HG03097 (cell line): ENCODE results near the gene SCYL2.
"Not testable (repeated sequence)": the region's sequence is repeated elsewhere in the genome, so short reads cannot be mapped to it uniquely, and the experiment has no call there.

Source experiments
- ATAC-seq: cut with Tn5 transposase; IDR thresholded peaks from one replicate; pipeline ENCODE4 v1.9.1; 2021; ENCODE audit not compliant: unreplicated experiment, low FRiP score

SCYL2 gene

DNA sequence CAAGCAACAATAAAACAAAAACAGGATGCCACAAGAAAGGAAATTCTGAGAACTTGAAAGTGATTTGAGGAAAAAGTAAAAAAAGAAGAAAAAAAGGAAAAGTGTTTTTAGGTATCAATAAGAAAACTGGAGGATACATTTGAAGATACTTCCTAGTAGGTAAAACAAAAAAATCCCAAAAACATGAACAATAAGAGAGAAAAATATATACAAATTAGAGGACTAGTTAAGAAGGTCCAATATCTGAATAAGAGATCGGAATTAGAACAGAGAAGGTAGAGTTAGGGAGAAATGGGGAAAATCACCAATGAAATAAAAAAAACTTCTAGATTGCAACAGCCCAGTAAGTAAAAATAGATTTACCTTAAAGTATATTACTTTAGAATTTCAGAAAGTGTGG is 8.8 kb upstream of the SCYL2 start:
- no peak for ATAC-seq

DNA sequence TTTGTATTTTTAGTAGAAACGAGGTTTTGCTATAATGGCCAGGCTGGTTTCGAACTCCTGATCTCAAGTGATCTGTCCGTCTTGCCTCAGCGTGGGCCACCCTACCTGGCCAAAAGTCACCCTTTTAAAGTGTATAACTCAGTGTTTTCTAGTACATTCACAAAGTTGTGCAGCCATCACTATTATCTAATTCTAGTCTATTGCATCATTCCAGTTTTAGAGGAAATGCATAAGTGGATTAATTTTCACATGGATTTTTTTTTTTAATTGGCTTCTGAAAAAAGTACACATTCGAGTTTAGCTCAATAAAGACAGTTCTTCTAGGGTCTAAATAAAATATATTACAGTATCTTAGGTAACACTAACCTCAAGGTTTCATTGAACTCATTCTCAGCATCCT is 3.8 kb upstream of the SCYL2 start:
- no peak for ATAC-seq

DNA sequence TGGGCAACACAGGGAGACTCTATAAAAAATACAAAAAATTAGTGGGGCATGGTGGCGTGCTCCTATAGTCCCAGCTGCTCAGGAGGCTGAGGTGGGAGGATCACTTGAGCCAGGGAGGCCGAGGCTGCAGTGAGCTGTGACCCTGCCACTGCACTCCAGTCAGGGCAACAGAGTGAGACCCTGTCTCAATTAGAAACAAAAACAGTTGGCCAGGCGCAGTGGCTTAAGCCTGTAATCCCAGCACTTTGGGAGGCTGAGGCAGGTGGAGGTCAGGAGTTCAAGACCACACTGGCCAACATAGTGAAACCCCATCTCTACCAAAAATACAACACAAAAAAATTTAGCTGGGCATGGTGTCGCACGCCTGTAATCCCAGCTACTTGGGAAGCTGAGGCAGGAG is 1.9 kb upstream of the SCYL2 start:
- ATAC-seq: not testable (repeated sequence)

DNA sequence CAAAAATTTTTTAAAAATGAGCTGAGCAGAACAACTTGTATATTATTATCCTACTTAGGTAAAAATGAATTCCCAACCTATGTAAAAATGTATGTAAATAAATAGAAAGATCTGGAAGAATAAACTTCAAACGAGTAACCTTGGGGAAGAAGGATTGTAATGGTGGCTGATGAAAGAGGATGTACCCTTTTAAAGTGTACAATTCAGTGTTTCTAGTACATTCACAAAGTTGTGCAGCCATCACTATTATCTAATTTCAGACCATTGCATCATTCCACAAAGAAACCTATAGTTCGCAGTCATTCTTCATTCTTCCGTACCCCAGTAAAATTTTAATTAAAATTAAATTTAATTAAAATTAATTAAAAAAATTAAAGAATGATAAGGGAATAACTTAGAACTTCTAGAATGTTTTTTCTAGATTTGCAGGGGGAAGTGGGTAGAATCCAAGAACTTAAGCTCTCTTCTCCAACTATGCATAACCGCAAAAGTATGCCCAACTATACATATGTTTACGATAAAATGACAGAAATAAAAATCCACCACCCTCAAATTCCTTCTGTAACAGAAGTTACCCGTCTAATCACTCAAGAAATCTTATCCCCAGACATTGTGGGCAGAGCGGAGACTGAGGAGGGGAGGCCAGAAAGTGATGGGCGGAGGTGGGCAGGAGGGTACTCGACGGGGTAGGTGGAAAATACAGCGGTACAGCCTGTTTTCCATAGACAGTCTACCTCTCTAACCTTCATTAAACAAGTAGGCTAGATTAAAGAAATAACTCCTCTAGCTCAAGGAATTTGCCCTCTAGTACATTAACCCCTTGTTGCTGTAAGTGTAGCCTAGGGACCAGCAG is 1.0 kb upstream of the SCYL2 start:
- ATAC-seq: peak; percentile 3

DNA sequence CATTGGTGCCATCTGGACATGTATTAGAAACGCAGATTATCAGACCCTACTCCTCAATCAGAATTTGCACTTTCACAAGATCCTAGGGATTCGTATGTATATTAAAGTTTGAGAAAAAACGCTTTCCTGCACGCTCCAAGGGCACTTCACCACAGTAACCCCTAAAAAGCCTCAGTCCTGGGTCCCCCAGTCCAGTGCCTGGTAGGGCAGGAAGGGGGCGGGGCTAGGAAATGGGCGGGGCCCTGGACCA is 467 bp upstream of the SCYL2 start:
- peak; percentile 80 for ATAC-seq

DNA sequence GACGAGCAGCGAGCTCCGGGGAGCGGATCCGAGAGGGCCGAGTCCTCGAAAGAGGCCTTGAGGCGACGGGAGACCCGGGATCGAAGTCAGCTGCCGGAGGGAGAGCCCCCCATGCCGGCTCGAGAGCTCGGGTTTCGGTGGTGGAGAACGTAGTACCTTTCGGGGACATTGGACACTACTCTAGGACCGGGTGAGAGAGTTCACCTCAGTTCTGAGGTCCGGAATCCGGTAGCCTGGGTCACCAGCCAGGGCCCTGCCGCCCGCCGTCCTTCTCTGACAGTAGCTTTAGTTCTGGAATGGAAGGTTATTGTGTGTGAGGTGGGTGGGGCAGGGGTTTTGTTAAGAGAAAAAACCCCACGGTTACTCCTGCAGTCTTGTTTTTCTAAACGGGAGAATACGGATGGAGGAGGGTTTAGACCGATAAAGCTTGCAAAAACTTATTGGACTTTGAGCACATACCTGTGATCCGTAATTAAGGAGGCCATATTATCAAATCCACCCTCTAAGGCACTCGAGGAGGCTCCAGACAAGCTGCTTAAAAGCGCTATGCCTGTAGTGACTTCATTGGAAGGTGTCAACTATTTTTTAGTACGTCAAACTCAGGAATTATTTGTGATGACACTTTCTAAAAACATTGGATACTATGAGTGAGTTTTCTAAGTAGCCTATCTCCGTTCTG is 765 bp downstream of the SCYL2 start:
- ATAC-seq: peak; percentile 20

DNA sequence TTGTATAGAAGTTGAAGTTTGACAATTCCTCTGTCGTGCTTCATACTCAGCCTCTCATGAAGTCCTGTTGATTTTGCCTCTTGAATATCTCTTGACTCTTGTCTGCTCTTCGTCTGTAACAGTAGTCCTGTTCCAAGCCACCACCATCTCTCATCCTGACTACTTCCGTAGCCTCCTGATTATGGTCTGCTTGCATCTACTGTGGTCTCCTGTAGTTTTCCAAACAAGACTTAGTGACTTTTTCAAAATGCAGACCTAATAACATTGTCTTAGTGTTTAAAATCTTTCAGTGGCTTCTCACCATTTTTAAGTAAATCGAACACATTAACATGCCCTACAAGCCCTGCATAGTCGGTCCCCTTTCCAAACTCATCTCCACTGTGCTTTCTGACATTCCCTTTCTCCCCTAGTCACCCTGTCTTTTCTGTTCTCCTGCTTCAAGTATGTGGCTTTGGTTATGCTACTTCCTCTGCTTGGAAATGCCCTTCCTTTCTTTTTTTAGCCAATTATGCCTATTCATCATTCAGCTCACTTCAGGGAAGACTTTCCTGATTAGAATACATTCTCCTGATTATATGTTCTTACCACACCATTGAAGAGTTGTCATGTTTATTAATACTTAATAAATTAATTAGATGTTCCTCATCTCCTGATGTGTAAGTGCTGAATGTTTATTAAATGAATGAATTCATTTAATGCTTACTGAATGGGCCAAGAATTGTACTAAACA is 2.0 kb downstream of the SCYL2 start:
- no peak for ATAC-seq

DNA sequence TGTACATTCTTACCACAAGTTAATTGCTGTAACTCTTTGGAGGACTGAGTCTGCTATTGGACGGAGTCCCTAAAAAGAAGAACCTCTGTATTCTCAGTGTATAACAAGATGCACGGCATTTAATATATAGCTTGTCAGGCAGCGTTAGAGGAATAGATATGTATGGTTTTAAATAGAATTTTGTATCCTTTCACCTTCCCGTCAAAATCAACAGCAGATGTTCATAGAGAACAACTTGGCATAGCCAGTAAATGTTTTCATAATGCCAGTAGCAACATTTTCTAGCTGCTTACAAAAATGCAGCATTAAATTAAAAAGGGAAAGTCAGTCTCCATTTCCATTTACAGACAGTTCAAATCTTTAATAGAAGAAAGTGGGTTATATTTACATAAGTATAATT is 6.8 kb downstream of the SCYL2 start:
- no peak for ATAC-seq

DNA sequence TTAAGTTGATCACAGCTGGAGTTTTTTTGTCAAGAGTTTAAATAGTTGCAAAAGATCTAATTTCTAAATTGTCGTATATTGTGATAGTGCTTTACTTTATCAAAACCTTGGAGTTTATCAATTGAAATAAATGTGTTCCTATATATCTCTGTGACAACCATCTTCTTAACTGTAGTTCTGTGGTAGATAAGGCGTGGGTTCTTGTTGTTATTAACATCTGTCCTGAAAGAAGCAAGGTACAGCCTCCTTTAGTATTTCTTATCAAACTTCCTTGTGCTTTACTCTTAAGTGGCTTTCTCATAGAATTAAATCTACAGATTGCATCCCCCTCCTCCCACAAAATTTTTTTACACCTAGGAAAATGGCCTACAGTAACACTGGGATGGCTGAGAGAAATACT is 7.3 kb downstream of the SCYL2 start:
- no peak for ATAC-seq

DNA sequence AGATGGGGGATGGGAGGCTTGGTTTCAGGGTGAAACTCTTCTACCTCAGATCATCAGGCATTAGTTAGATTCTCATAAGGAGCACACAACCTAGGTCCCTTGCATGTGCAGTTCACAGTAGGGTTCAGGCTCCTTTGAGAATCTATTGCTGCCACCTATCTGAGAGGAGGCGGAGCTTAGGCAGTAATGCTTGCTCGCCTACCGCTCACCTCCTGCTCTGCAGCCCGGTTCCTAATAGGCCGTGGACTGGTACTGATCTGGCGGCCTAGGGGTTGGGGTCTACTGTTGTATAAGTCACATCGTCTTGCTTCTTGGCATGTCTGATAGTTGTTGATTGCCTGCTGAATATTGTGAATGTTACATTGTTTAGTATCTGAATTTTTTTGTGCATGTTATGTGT is 12.2 kb downstream of the SCYL2 start:
- no peak for ATAC-seq

DNA sequence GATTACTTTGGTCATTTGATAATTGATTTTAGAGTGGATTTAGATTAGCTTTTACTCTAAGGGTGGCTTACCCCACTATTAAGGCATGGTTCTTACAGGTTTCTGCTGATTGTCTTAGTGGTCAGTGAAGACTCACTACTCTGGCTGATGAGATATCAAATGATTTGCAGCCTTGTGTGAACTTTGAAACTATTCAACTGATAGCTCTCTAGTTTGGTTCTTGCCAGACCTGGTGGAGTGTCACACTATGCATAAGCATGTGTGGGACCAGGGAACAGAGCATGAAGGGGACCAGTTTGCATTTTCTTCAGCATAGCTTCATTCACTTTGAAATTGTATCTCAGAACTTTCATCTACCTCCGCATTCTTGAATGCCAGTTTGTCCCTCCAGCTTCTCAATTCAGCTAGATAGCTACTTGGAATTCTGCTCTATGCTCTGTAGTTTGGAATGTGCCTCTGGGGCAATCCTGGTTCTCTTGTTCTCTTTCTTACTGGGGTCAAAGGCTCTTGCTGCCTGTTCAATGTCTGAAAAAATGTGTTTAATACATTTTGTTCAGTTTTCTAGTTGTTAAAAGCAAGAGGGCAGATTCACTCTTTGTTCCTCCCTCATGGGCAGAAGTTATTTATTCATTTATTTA is 12.7 kb downstream of the SCYL2 start:
- no peak for ATAC-seq

DNA sequence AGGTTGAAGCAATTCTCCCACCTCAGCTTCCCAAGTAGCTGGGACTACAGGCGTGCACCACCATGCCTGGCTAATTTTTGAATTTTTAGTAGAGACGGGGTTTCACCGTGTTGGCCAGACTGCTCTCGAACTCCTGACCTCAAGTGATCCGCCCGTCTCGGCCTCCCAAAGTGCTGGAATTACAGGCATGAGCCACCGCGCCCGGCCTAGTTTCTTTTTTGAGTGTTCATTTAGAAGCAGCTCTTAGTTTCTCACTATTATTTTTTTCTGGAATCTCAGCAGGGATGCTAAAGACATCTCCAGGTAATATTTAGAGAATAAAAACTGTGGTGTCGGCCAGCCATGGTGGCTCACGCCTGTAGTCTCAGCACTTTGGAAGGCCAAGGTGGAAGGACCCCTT is 17.6 kb downstream of the SCYL2 start:
- ATAC-seq: not testable (repeated sequence)

DNA sequence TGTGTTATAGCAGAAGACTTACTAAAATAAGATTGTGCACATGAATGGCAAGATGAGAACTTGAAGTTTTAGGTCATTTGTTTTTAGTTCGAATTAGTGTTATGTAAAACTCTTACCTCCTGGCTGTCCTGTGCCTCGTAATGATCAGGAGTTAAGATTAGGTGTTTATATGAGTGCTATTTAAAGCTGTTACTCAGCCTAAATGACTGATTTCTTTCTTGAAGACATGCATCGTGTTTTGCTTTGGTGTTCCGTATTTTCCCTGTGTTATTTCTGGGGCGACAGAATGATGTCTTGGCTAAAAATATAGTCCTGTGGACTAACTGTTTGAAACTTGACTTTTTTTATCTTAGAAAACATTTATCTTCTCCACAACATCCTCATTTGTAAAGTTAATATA is 22.1 kb downstream of the SCYL2 start:
- no peak for ATAC-seq

DNA sequence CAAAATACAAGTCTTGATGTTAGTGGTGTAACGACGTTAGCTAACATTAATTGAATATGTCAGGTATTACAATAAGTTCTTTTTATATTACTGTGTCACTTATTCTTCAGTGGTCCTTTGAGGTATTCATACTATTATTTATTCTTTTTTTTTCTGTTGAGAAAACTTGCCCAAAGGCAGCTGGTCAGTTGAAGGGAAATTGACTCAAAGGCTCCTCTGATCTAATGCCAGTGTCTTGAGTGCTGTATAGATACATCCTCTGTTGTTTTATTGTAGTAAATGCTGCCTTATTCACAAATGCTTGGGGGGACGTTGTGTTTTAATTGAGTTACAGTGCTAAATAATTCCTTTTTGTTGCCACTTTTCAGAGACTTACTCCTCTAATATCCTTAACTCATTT is 23.0 kb downstream of the SCYL2 start:
- no peak for ATAC-seq

DNA sequence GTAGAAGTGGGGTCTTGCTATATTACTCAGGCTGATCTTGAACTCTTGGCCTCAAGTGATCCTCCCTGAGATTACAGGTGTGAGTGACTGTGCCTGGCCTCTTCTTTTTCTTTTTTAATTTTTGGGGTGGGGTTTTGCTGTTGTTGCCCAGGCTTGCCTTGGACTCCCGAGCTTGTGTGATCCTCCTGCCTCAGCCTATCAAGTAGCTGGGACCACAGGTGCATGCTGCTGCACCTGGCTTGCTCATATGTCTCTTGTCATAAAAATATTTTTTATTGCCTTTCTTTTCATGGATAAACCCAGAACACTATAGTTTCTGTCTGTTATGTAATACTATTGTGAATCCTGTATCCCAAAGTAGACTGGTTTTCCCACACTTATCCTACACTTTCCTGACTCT is 26.0 kb downstream of the SCYL2 start:
- ATAC-seq: no peak

DNA sequence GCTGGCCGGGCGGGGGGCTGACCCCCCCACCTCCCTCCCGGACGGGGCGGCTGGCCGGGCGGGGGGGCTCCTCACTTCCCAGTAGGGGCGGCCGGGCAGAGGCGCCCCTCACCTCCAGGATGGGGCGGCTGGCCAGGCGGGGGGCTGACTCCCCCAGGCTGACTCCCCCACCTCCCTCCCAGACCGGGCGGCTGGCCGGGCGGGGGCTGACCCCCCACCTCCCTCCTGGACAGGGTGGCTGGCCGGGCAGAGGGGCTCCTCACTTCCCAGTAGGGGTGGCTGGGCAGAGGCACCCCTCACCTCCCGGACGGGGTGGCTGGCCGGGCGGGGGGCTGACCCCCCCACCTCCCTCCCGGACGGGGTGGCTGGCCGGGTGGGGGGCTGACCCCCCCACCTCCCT is 27.4 kb downstream of the SCYL2 start:
- not testable (repeated sequence) for ATAC-seq

DNA sequence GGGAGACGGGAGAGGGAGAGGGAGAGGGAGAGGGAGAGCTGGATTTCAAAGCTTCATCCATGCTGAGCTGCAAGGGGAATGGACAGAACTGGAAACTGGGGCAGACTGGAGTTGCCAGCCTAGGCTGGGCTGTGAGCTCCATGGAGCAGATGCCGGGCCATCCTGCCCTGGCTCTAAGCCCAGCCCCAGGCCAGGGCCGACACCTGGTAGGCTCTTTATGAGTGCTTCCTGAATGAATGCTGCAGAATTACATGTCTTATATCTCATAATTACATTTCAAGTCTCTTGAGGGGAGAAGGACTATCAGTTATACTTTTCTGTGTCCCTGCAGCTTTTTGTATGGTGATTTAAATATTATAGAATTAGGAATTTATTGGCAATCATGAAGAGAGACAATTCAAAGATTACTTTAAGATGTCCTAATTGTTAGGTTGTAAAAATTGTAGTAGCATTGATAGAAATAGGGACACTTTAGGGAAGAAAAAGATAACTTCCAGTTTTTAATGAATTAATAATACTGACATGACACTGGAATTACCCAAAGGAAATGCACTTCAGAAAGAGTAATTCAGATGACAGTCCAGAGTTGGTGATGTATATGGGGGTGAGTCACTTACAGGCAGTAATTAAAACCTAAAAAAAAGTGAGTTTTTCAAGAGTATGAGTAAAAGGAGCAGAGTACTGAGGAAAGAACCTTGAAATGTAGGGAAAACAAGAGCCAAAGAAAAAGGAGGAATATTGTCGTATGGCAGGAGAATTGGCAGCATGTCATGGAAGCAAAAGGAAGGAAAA is 29.0 kb downstream of the SCYL2 start:
- ATAC-seq: no peak

DNA sequence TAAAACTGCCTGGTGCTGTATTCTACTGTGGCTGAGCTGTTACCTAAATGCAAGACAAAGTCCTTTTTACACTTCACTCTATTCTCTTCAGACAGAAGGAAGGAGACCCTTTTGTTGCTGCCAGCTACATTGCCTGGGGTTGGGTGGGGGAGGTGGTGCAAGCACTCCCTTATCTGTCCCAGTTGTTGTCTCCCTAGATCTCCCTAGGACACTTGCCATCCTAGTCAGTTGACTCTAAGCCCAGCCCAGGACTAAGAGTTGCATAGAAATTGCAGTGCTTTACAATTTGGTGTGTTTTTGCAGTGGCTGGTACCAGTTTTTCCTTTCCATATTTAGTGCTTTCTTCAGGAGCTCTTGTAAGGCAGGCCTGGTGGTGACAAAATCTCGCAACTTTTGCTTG is 35.1 kb downstream of the SCYL2 start:
- no peak for ATAC-seq

DNA sequence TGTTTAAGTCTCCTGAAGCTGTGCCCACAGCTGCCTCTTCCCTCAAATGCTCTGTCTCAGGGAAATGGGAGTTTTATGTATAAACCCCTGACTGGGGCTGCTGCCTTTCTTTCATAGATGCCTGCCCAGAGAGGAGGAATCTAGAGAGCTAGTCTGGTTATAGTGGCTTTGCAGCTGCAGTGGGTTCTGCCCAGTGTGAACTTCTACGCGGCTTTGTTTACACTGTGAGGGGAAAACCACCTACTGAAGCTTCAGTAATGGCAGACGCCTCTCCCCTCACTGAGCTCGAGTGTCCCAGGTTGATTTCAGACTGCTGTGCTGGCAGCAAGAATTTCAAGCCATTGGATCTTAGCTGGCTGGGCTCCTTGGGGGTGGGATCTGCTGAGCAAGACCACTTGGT is 36.9 kb downstream of the SCYL2 start:
- ATAC-seq: no peak

DNA sequence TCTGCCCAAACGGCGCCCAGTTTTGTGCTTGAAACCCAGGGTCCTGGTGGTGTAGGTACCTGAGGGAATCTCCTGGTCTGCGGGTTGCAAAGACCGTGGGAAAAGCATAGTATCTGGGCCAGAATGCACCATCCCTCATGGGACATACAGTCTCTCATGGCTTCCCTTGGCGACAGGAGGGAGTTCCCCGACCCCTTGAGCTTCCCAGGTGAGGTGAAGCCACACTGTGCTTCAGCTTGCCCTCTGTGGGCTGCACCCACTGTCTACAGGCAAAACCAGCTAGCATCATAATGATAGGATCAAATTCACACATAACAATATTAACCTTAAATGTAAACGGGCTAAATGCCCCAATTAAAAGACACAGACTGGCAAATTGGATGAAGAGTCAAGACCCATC is 37.4 kb downstream of the SCYL2 start:
- ATAC-seq: not testable (repeated sequence)

DNA sequence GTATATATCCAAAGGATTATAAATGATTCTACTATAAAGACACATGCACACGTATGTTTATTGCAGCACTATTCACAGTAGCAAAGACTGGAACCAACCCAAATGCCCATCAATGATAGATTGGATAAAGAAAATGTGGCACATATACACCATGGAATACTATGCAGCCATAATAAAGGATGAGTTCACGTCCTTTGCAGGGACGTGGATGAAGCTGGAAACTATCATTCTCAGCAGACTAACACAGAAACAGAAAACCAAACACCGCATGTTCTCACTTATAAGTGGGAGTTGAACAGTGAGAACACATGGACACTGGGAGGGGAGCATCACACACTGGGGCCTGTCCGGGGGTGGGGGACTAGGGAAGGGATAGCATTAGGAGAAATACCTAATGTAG is 41.2 kb downstream of the SCYL2 start:
- not testable (repeated sequence) for ATAC-seq
